Activated naive CD4-positive, alpha-beta T cell treated with anti-CD3 and anti-CD28 coated beads for 36 hours (primary cell): ENCODE results near the gene C11orf42. TPM values are rescaled to one million over a fixed set of nuclear protein-coding genes. Genes with fewer than 3 reads are reported as not detected.

Source experiments
- CTCF ChIA-PET: fragments of 350-600 bp; sonication (Branson Sonifier 250); formaldehyde crosslinking; loops from one replicate; lab custom pipeline; 2021; ENCODE audit warnings: antibody characterized with exemption; lab: Charles Lee
- DNase-seq: peaks from one replicate; pipeline ENCODE4 v3.0.0-alpha.2; 2020
- H3K27ac Mint-ChIP-seq: one replicate; pipeline ENCODE4 v1.8.0; 2021; ENCODE audit warnings: mild to moderate bottlenecking, mixed read lengths
- H3K27me3 Mint-ChIP-seq: one replicate; pipeline ENCODE4 v1.8.0; 2021; ENCODE audit warnings: low read depth, mixed read lengths
- H3K36me3 Mint-ChIP-seq: one replicate; pipeline ENCODE4 v1.8.0; 2021; ENCODE audit warnings: low read depth, mixed read lengths
- H3K4me1 Mint-ChIP-seq: one replicate; pipeline ENCODE4 v1.8.0; 2021; ENCODE audit warnings: low read depth, mixed read lengths
- H3K4me3 Mint-ChIP-seq: one replicate; pipeline ENCODE4 v1.8.0; 2021; ENCODE audit warnings: mild to moderate bottlenecking, moderate library complexity, mixed read lengths
- H3K9me3 Mint-ChIP-seq: one replicate; pipeline ENCODE4 v1.8.0; 2021; ENCODE audit warnings: mixed read lengths
- intact Hi-C: fragments of 100-400 bp; cut with micrococcal nuclease; formaldehyde crosslinking; loops from one replicate; pipeline ENCODE4 v1.15.1; 2023
- total RNA-seq, 2 experiments: library from RNA; stranded (reverse); gene quantifications; one replicate each; pipeline ENCODE4 v1.2.3, GENCODE V29; 2021

C11orf42 gene
- total RNA-seq, 2 experiments from 2014 or later, result not detected

DNA sequence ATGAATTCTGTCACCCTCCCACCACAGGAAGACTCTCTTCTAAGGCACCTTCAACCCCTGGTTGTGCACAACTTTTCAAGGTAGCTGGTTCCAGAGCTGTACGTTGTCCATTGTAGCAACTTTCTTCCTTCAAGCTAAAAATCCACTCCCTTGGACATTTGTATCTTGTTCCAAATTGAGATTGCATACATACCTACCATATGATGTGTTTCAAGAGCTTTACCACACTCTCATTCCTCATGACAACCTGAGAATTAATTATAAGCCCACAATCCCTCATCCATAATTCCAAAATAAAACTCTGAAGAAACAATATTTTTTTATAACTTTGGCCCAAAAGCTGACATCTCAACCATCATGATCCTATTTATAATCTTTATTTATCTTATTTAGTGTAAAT is 3.3 kb upstream of the C11orf42 start:
- no peak for DNase-seq
- H3K9me3 Mint-ChIP-seq, result no peaks in the 10 kb centered on the region
- CTCF ChIA-PET, result no interaction called here
- intact Hi-C loops, result no loop called here
- H3K4me3 Mint-ChIP-seq, result no peak overlapping the region
- peaks cover 2% of the 10 kb centered on the region for H3K36me3 Mint-ChIP-seq
- H3K27me3 Mint-ChIP-seq, result no peaks in the 10 kb centered on the region
- peaks cover 16% of the 10 kb centered on the region for H3K4me1 Mint-ChIP-seq
- no peak overlapping the region for H3K27ac Mint-ChIP-seq

GRCh38 chr11:6203327-6203726 is 2.0 kb upstream of the C11orf42 start:
- Mint-ChIP-seq H3K27ac (no peak overlapping the region), H3K27me3 (no peaks in the 10 kb centered on the region), H3K36me3 (peaks cover 2% of the 10 kb centered on the region), H3K4me1 (peaks cover 16% of the 10 kb centered on the region), H3K9me3 (no peaks in the 10 kb centered on the region), H3K4me3 (no peak overlapping the region)
- DNase-seq, result peak; percentile 29
- CTCF ChIA-PET, result interaction anchor here (1.1 to 2.1 kb wide), 2 partner anchors 48 to 150 kb away, joined by 4 to 6 read pairs; no protein-coding TSS in a partner anchor
- intact Hi-C loops, result no loop called here

DNA sequence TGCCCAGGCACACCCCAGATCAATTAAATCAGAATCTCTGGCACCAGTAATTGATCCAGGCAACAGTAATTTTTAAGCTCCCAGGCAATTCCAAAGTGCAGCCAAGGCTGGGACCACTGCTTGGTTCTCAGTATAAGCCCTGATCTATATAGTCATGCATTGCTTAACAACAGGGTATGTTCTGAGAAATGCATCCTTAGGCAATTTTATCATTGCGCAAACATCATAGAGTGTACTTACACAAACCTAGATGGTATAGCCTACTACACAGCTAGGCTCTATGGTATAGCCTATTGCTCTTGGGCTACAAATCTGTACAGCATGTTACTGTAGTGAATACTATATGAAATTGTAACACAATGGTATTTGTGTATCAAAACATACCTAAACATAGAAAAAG is 651 bp upstream of the C11orf42 start:
- no peak overlapping the region for H3K27ac Mint-ChIP-seq
- no peak overlapping the region for H3K4me3 Mint-ChIP-seq
- CTCF ChIA-PET, result interaction anchor here (0.9 to 2.1 kb wide), 2 partner anchors 11 to 46 kb away, joined by 3 to 4 read pairs; no protein-coding TSS in a partner anchor
- H3K36me3 Mint-ChIP-seq, result peaks cover 6% of the 10 kb centered on the region
- H3K27me3 Mint-ChIP-seq, result no peaks in the 10 kb centered on the region
- H3K4me1 Mint-ChIP-seq, result peaks cover 16% of the 10 kb centered on the region
- no peak for DNase-seq
- intact Hi-C loops, result no loop called here
- no peaks in the 10 kb centered on the region for H3K9me3 Mint-ChIP-seq

DNA sequence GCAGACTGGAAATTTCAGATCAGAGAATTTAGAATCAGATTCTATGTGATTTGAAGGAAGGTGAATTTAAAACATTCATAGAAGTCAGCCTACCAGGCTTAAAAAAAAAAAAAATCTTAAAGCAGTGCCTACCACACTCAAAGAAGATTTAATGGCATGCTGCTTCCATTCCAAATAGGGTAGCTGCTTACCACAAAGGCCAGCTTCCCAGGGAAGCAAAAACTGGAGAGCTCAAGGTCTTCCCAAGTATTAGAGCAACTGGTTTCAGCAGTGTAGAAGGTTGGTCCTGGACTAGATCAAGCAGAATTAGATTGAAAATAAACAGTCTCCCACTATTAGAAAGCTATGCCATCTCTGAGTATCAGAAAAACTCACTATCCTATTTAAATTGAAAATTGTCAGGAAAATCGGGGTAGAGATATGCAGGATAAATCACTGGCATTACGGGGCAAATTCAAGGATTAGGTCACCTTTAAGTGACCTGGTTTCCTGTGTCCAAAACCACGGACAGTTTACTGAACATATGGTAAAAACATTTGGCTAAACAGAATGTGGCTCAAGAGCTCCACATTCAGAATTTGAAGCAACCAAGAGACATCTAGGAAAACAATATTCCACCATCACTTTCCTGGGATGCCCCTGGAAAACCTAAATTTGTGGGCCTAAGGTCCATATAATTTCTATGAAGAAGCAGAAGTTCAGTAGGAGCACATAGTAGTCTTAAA is 1.3 kb downstream of the C11orf42 start:
- CTCF ChIA-PET, result interaction anchor here (0.7 to 1.3 kb wide), 3 partner anchors 32 to 172 kb away, joined by 3 to 4 read pairs (median 3); partner anchors contain the start of gene CNGA4
- Mint-ChIP-seq H3K4me3 (no peak overlapping the region), H3K27ac (no peak overlapping the region), H3K9me3 (no peaks in the 10 kb centered on the region), H3K36me3 (peaks cover 9% of the 10 kb centered on the region), H3K27me3 (no peaks in the 10 kb centered on the region), H3K4me1 (peaks cover 16% of the 10 kb centered on the region)
- intact Hi-C loops, result no loop called here
- DNase-seq, result no peak

DNA sequence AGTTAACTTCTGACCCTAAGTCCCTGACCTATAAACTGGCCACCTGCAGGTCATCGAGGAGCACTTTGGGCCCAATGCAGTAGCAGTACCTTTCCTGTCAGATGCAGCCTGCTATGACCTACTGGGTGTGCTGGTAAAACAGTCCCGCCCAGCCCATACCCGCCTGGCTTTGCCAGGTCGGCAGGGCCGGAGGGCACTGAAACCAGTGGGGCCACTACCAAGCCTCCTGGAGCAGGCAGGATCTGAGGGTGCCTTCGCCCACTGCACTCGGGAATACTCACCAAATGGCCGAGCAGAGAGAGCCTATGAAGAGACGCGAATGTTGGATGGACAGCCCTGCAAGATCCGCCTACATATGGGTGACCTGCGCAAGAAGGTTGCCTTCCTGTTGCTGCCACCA is 4.4 kb downstream of the C11orf42 start:
- intact Hi-C loops, result no loop called here
- DNase-seq, result no peak
- Mint-ChIP-seq H3K27ac (no peak overlapping the region), H3K9me3 (no peaks in the 10 kb centered on the region), H3K4me1 (no peaks in the 10 kb centered on the region), H3K36me3 (peaks cover 9% of the 10 kb centered on the region), H3K27me3 (no peaks in the 10 kb centered on the region), H3K4me3 (no peak overlapping the region)
- CTCF ChIA-PET, result no interaction called here

GRCh38 chr11:6210274-6210955 is 5.1 kb downstream of the C11orf42 start:
- DNase-seq, result no peak
- intact Hi-C loops, result no loop called here
- H3K4me1 Mint-ChIP-seq, result no peaks in the 10 kb centered on the region
- no peak overlapping the region for H3K27ac Mint-ChIP-seq
- H3K9me3 Mint-ChIP-seq, result no peaks in the 10 kb centered on the region
- H3K36me3 Mint-ChIP-seq, result peaks cover 12% of the 10 kb centered on the region
- CTCF ChIA-PET, result no interaction called here
- H3K4me3 Mint-ChIP-seq, result no peak overlapping the region
- no peaks in the 10 kb centered on the region for H3K27me3 Mint-ChIP-seq

DNA sequence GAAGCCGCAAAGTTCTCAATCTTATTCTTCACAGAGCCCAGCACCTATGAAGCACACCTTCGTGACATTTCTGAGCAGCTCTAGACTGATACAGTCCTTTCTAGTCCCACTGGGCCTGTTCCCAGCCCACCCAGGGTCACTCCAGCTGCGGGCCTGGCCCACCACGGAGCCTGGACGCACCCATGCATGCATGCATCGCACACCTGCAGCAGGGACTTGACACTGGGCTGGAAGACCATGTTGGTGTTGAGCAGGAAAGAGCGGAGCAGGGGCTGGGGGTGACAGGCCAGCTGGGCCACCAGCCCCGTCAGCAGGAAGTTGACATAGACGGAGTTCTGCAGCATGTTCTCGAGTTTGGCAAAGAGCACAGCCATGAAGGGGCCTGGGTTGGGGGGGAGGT is 9.2 kb downstream of the C11orf42 start:
- CTCF ChIA-PET, result no interaction called here
- no peak for DNase-seq
- Mint-ChIP-seq H3K36me3 (peaks cover 15% of the 10 kb centered on the region), H3K4me1 (peaks cover 5% of the 10 kb centered on the region), H3K27me3 (no peaks in the 10 kb centered on the region), H3K27ac (no peak overlapping the region), H3K4me3 (no peak overlapping the region), H3K9me3 (no peaks in the 10 kb centered on the region)
- intact Hi-C loops, result no loop called here

DNA sequence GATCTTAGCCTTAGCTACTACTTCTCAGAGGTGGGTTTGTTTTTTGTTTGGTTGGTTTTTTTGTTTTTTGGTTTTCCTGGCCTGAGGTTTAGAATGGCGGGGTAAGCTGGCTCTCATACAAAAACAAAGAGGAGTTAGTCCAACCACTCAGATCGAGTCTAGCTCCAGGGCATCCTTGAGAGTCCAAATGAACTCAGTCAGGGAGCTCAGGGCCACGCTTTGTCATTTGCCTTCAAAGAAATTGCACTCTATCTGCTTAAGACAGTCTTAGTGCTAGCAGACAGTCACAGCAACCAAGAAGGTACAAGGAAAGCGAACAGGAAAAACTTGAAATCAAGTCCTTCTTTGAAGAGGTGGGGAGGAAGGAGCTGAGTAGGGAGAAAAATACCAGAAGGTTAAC is 11.1 kb downstream of the C11orf42 start:
- Mint-ChIP-seq H3K9me3 (no peaks in the 10 kb centered on the region), H3K27ac (no peak overlapping the region), H3K27me3 (no peaks in the 10 kb centered on the region), H3K4me1 (peaks cover 15% of the 10 kb centered on the region), H3K36me3 (peaks cover 17% of the 10 kb centered on the region), H3K4me3 (no peak overlapping the region)
- no peak for DNase-seq
- intact Hi-C loops, result no loop called here
- CTCF ChIA-PET, result interaction anchor here (0.6 to 1.7 kb wide), 4 partner anchors 67 to 194 kb away, joined by 3 to 8 read pairs (median 4); no protein-coding TSS in a partner anchor

GRCh38 chr11:6217722-6218121 is 12.4 kb downstream of the C11orf42 start:
- peaks cover 15% of the 10 kb centered on the region for H3K4me1 Mint-ChIP-seq
- CTCF ChIA-PET, result interaction anchor here (1.7 kb wide), 1 partner anchor 136 kb away, joined by 4 read pairs; no protein-coding TSS in a partner anchor
- H3K4me3 Mint-ChIP-seq, result no peak overlapping the region
- no peaks in the 10 kb centered on the region for H3K27me3 Mint-ChIP-seq
- peaks cover 23% of the 10 kb centered on the region for H3K36me3 Mint-ChIP-seq
- H3K27ac Mint-ChIP-seq, result no peak overlapping the region
- no peaks in the 10 kb centered on the region for H3K9me3 Mint-ChIP-seq
- intact Hi-C loops, result no loop called here
- DNase-seq, result no peak

- no peaks in the 10 kb centered on the region for H3K9me3 Mint-ChIP-seq
- intact Hi-C loops, result no loop called here
- no peaks in the 10 kb centered on the region for H3K27me3 Mint-ChIP-seq
- H3K36me3 Mint-ChIP-seq, result peaks cover 25% of the 10 kb centered on the region
- peaks cover 15% of the 10 kb centered on the region for H3K4me1 Mint-ChIP-seq
- CTCF ChIA-PET, result interaction anchor here (0.6 kb wide), 1 partner anchor 1493 kb away, joined by 10 read pairs; no protein-coding TSS in a partner anchor
- no peak for DNase-seq
- no peak overlapping the region for H3K4me3 Mint-ChIP-seq
- no peak overlapping the region for H3K27ac Mint-ChIP-seq
Observed at GRCh38 chr11:6219359-6219758, 14.0 kb downstream of the C11orf42 start.

GRCh38 chr11:6223854-6224253 is 18.5 kb downstream of the C11orf42 start:
- Mint-ChIP-seq H3K9me3 (no peaks in the 10 kb centered on the region), H3K4me3 (no peak overlapping the region), H3K27ac (no peak overlapping the region), H3K27me3 (no peaks in the 10 kb centered on the region), H3K36me3 (peaks cover 17% of the 10 kb centered on the region), H3K4me1 (peaks cover 24% of the 10 kb centered on the region)
- CTCF ChIA-PET, result interaction anchor here (1.6 to 1.8 kb wide), 2 partner anchors 27 to 155 kb away, joined by 4 to 5 read pairs; no protein-coding TSS in a partner anchor
- intact Hi-C loops, result no loop called here
- no peak for DNase-seq

DNA sequence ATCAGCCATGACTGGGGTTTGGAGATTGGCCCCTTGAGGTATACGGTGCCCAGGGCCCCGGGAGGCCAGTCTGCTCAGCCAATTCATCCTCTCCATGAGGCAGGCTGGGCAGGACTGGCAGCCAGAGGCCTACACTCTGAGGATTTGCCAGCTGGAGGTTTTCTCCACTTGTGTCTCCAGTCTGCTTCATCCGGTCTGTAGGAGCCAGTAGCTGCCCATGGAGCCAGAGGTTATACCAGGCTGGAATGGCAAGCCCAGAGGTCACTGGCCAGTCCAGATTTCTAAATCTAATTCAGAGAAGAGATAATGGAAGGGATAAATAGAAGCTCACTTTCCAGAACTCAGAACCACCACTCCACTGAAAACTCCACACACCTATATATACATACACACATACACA is 19.1 kb downstream of the C11orf42 start:
- H3K4me1 Mint-ChIP-seq, result peaks cover 25% of the 10 kb centered on the region
- CTCF ChIA-PET, result interaction anchor here (1.6 to 1.8 kb wide), 2 partner anchors 26 to 155 kb away, joined by 4 to 5 read pairs; no protein-coding TSS in a partner anchor
- H3K36me3 Mint-ChIP-seq, result peaks cover 19% of the 10 kb centered on the region
- H3K27ac Mint-ChIP-seq, result no peak overlapping the region
- H3K9me3 Mint-ChIP-seq, result no peaks in the 10 kb centered on the region
- no peak for DNase-seq
- intact Hi-C loops, result no loop called here
- H3K4me3 Mint-ChIP-seq, result no peak overlapping the region
- H3K27me3 Mint-ChIP-seq, result no peaks in the 10 kb centered on the region
